PC-3 (cell line): Measurements from ENCODE around the gene COL6A1.

ENCODE experiments used
- CTCF ChIP-seq: fragments of 300-600 bp; sonication (generic); conservative IDR thresholded peaks from 2 replicates; pipeline ENCODE4 v1.5.1; 2017; ENCODE audit warnings: antibody characterized with exemption, low read depth, mild to moderate bottlenecking, low read length
- EZH2 ChIP-seq: fragments of 300-600 bp; sonication (generic); IDR thresholded peaks from one replicate; pipeline ENCODE4 v1.6.1; 2017; ENCODE audit warnings: antibody characterized with exemption, mild to moderate bottlenecking, low read length; ENCODE audit not compliant: unreplicated experiment

GRCh38 chr21:46027851-46028493 lies 46.4 kb downstream of the COL6A1 start:
- no peak for TF ChIP-seq CTCF
- no peak for TF ChIP-seq EZH2
